Measurements from ENCODE around the gene CFLAR.
"Not testable (repeated sequence)": the region's sequence is repeated elsewhere in the genome, so short reads cannot be mapped to it uniquely, and the experiment has no call there.

Gene CFLAR

GRCh38 chr2:201118961-201119854 lies 3.2 kb downstream of the CFLAR start:
- DNase-seq: no peak

- DNase-seq: no peak
Observed at GRCh38 chr2:201122276-201122675, 6.3 kb downstream of the CFLAR start.

- no peak for DNase-seq
Observed at GRCh38 chr2:201126308-201127151, 10.6 kb downstream of the CFLAR start.

- no peak for DNase-seq
Observed at GRCh38 chr2:201127152-201127511, 11.2 kb downstream of the CFLAR start.

GRCh38 chr2:201127570-201127969 lies 11.6 kb downstream of the CFLAR start:
- peak; percentile 51 for DNase-seq

- DNase-seq: no peak
Observed at GRCh38 chr2:201128033-201128432, 12.1 kb downstream of the CFLAR start.

GRCh38 chr2:201128933-201129505 lies 13.1 kb downstream of the CFLAR start:
- DNase-seq: peak; percentile 45

GRCh38 chr2:201130524-201131186 lies 14.7 kb downstream of the CFLAR start:
- DNase-seq: no peak

- DNase-seq: no peak
Observed at GRCh38 chr2:201132518-201132917, 16.6 kb downstream of the CFLAR start.

GRCh38 chr2:201135386-201135785 lies 19.4 kb downstream of the CFLAR start:
- DNase-seq: no peak

GRCh38 chr2:201136889-201137321 lies 20.9 kb downstream of the CFLAR start:
- DNase-seq: no peak

- DNase-seq: no peak
Observed at GRCh38 chr2:201137505-201138400, 21.8 kb downstream of the CFLAR start.

GRCh38 chr2:201138401-201138970 lies 22.5 kb downstream of the CFLAR start:
- DNase-seq: no peak

- not testable (repeated sequence) for DNase-seq
Observed at GRCh38 chr2:201138986-201139781, 23.2 kb downstream of the CFLAR start.

- DNase-seq: no peak
Observed at GRCh38 chr2:201139836-201140604, 24.1 kb downstream of the CFLAR start.

GRCh38 chr2:201144101-201145051 lies 28.4 kb downstream of the CFLAR start:
- no peak for DNase-seq

- DNase-seq: no peak
Observed at GRCh38 chr2:201148434-201148990, 32.5 kb downstream of the CFLAR start.

All from activated CD4-positive, CD25-positive, alpha-beta regulatory T cell treated with anti-CD3 and anti-CD28 coated beads, Interleukin-2, amount 50 U/mL, for 72 hours (primary cell).